Retinal pigment epithelial cell (primary cell): ENCODE results near the gene BMI1.

Experiments used
- DNase-seq: peaks from one replicate; pipeline ENCODE4 v3.0.0-alpha.2; 2010; ENCODE audit warnings: low read depth
- H3K4me3 ChIP-seq: 2 replicates; pipeline ENCODE4 v1.5.1; 2011; ENCODE audit warnings: mild to moderate bottlenecking, low read length, control low read depth, moderate library complexity
- TF ChIP-seq, protein P1 (sequence below): conservative IDR thresholded peaks from 2 replicates; pipeline ENCODE4 v1.5.1; 2011; ENCODE audit warnings: low read depth, low read length, control low read depth, inconsistent platforms

Gene BMI1

GRCh38 chr10:22340329-22341189, 19.7 kb downstream of the BMI1 start:
- DNase-seq: no peak
- H3K4me3 ChIP-seq: peak overlapping the region; percentile 73
- TF ChIP-seq, protein P1, sequence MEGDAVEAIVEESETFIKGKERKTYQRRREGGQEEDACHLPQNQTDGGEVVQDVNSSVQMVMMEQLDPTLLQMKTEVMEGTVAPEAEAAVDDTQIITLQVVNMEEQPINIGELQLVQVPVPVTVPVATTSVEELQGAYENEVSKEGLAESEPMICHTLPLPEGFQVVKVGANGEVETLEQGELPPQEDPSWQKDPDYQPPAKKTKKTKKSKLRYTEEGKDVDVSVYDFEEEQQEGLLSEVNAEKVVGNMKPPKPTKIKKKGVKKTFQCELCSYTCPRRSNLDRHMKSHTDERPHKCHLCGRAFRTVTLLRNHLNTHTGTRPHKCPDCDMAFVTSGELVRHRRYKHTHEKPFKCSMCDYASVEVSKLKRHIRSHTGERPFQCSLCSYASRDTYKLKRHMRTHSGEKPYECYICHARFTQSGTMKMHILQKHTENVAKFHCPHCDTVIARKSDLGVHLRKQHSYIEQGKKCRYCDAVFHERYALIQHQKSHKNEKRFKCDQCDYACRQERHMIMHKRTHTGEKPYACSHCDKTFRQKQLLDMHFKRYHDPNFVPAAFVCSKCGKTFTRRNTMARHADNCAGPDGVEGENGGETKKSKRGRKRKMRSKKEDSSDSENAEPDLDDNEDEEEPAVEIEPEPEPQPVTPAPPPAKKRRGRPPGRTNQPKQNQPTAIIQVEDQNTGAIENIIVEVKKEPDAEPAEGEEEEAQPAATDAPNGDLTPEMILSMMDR: no peak

DNA sequence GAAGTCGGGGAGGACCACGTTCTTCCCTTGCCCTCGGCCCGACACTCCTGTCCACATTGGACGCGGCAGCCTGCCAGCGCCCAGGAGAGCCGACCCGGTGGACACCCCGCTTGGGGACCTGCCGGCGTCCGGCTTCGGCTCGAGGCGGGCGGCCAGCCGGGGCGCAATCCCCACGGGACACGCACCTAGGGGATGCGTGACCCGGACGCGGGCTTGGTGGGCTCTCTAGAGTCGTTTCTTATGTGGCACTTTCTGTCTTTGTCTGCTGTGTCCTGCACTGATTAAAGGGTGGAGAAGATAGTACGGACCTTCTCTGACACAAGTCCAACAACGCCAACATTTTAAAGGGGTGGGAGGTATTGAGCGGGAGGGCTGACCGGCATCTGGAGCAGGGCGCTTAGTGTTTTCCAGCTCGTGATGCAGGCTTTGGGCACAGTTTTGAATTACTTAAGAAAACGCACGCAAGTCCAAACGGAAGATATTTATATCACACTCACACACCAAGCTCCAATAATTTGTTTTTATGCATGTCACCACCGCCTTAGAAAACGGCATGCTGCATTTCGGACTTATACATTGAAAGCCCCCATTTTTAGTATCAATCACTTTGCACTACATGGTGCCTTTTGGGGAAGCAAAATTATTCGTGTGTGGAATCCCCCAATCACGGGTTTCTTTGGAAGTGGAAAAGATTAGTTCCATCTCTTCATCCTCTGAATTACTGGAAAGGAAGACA, 20.5 kb downstream of the BMI1 start:
- TF ChIP-seq, protein P1: no peak
- DNase-seq: no peak
- H3K4me3 ChIP-seq: peak overlapping the region; percentile 73

DNA sequence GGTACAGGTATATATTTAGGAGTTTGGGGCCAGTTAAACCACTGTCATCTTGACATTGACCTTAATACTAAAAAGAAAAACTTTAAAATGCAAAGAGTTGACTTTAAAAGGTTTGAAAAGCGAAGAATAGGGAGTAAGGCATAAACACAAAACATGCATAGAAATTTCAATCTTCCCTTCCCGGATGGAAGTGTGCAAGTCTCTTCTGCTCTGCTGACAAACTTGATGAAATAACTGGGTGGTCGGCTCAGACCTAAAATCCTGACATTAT, 21.0 kb downstream of the BMI1 start:
- no peak overlapping the region for H3K4me3 ChIP-seq
- TF ChIP-seq, protein P1: no peak

GRCh38 chr10:22342421-22342820, 21.5 kb downstream of the BMI1 start:
- H3K4me3 ChIP-seq: no peak overlapping the region
- no peak for DNase-seq
- TF ChIP-seq, protein P1: no peak

More for the DNA sequence above, 21.0 kb downstream of the BMI1 start:
- DNase-seq: no peak

- no peak for DNase-seq
- TF ChIP-seq, protein P1: no peak
- no peak overlapping the region for H3K4me3 ChIP-seq
Measured at GRCh38 chr10:22343731-22344130, 22.8 kb downstream of the BMI1 start.

DNA sequence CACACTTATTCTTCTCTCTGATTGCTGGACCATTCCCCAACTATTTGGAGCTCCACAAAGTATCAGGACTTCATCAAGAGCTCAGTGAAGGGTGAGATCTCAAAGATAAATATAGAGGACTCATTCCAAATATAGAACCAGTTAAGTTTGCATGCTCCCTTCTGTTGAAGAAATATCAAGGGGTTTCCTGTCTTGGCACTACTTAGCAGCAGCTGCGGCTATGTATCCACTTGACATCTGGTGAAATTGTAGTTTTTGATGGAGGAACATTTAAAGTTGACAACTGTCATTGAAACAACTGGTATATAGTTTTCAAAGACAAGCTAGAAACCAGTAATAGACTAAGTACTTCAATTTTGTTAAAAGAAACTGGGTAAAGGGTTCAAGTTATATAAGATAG, 23.4 kb downstream of the BMI1 start:
- no peak overlapping the region for H3K4me3 ChIP-seq
- no peak for DNase-seq
- TF ChIP-seq, protein P1: no peak
